ENCODE data around the gene SERP2. TPM values are rescaled to one million over a fixed set of nuclear protein-coding genes. Genes with fewer than 3 reads are reported as not detected.

Gene SERP2
- total RNA-seq, 1 experiment from 2014 or later: not detected

GRCh38 chr13:44415815-44416214 is 42.2 kb downstream of the SERP2 start:
- Histone ChIP-seq H3K27me3 (replicated peaks; ENCODE audit: control insufficient read depth, insufficient read depth, low read length) (no peaks in the 10 kb centered on the region), H3K9me3 (no peaks in the 10 kb centered on the region), H3K36me3 (ENCODE audit: control insufficient read depth, insufficient read depth, low read length) (no peaks in the 10 kb centered on the region), H3K4me1 (peaks cover 11% of the 10 kb centered on the region), H3K4me3 (ENCODE audit: low read depth, low read length) (no peak overlapping the region)
- intact Hi-C loops (cut with micrococcal nuclease; ENCODE audit: unreplicated experiment): no loop called here
- peaks cover 29% of the 10 kb centered on the region for H3K4me1 Mint-ChIP-seq (ENCODE audit: low read depth, unreplicated experiment)
- H3K4me3 Mint-ChIP-seq (ENCODE audit: unreplicated experiment): no peak overlapping the region
- ChIA-PET CTCF (interaction anchor here (0.7 kb wide), 1 partner anchor 12 kb away, joined by 3 read pairs; no protein-coding TSS in a partner anchor), POLR2A (no interaction called here)
- no TSS peak for BruUV-seq (replicated peaks)
- peak overlapping the region; percentile 21 for H3K27ac Mint-ChIP-seq (ENCODE audit: unreplicated experiment)
- no peaks in the 10 kb centered on the region for H3K9me3 Mint-ChIP-seq (ENCODE audit: unreplicated experiment)
- H3K36me3 Mint-ChIP-seq (ENCODE audit: insufficient read depth, unreplicated experiment): no peaks in the 10 kb centered on the region
- TF ChIP-seq CTCF (IDR thresholded peaks at IDR 0.05; ENCODE audit: insufficient read depth in 1 of 2, low read depth in 1 of 2, low read length in 1 of 2, severe bottlenecking in 1 of 2, unreplicated experiment in 1 of 2): no peak
- no peak for DNase-seq
- H3K27me3 Mint-ChIP-seq (ENCODE audit: insufficient read depth, unreplicated experiment): no peaks in the 10 kb centered on the region

- CTCF ChIA-PET: interaction anchor here (0.7 kb wide), 1 partner anchor 13 kb away, joined by 3 read pairs; no protein-coding TSS in a partner anchor
- no peaks in the 10 kb centered on the region for H3K27me3 Mint-ChIP-seq (ENCODE audit: insufficient read depth, unreplicated experiment)
- no peak overlapping the region for H3K4me3 Mint-ChIP-seq (ENCODE audit: unreplicated experiment)
- peak overlapping the region; percentile 40 for H3K27ac Mint-ChIP-seq (ENCODE audit: unreplicated experiment)
- Histone ChIP-seq H3K27me3 (replicated peaks; ENCODE audit: control insufficient read depth, insufficient read depth, low read length) (no peaks in the 10 kb centered on the region), H3K4me1 (peaks cover 11% of the 10 kb centered on the region), H3K36me3 (ENCODE audit: control insufficient read depth, insufficient read depth, low read length) (no peaks in the 10 kb centered on the region), H3K4me3 (ENCODE audit: low read depth, low read length) (no peak overlapping the region), H3K9me3 (no peaks in the 10 kb centered on the region)
- BruUV-seq (replicated peaks): no TSS peak
- H3K9me3 Mint-ChIP-seq (ENCODE audit: unreplicated experiment): no peaks in the 10 kb centered on the region
- TF ChIP-seq CTCF (IDR thresholded peaks at IDR 0.05; ENCODE audit: insufficient read depth in 1 of 2, low read depth in 1 of 2, low read length in 1 of 2, severe bottlenecking in 1 of 2, unreplicated experiment in 1 of 2): no peak
- DNase-seq: no peak
- H3K4me1 Mint-ChIP-seq (ENCODE audit: low read depth, unreplicated experiment): peaks cover 29% of the 10 kb centered on the region
- no peaks in the 10 kb centered on the region for H3K36me3 Mint-ChIP-seq (ENCODE audit: insufficient read depth, unreplicated experiment)
- intact Hi-C loops (cut with micrococcal nuclease; ENCODE audit: unreplicated experiment): no loop called here
- POLR2A ChIA-PET: no interaction called here
Observed at GRCh38 chr13:44416301-44416700, 42.7 kb downstream of the SERP2 start.

GRCh38 chr13:44416744-44417143 is 43.1 kb downstream of the SERP2 start:
- no TSS peak for BruUV-seq (replicated peaks)
- no peak for TF ChIP-seq CTCF (IDR thresholded peaks at IDR 0.05; ENCODE audit: insufficient read depth in 1 of 2, low read depth in 1 of 2, low read length in 1 of 2, severe bottlenecking in 1 of 2, unreplicated experiment in 1 of 2)
- POLR2A ChIA-PET: no interaction called here
- H3K36me3 ChIP-seq (ENCODE audit: control insufficient read depth, insufficient read depth, low read length): no peaks in the 10 kb centered on the region
- Mint-ChIP-seq H3K27ac (ENCODE audit: unreplicated experiment) (peak overlapping the region; percentile 40), H3K4me3 (ENCODE audit: unreplicated experiment) (no peak overlapping the region), H3K4me1 (ENCODE audit: low read depth, unreplicated experiment) (peaks cover 25% of the 10 kb centered on the region), H3K27me3 (ENCODE audit: insufficient read depth, unreplicated experiment) (no peaks in the 10 kb centered on the region), H3K9me3 (ENCODE audit: unreplicated experiment) (no peaks in the 10 kb centered on the region), H3K36me3 (ENCODE audit: insufficient read depth, unreplicated experiment) (no peaks in the 10 kb centered on the region)
- no peaks in the 10 kb centered on the region for H3K27me3 ChIP-seq (replicated peaks; ENCODE audit: control insufficient read depth, insufficient read depth, low read length)
- no peak overlapping the region for H3K4me3 ChIP-seq (ENCODE audit: low read depth, low read length)
- DNase-seq: no peak
- H3K9me3 ChIP-seq: no peaks in the 10 kb centered on the region
- peaks cover 11% of the 10 kb centered on the region for H3K4me1 ChIP-seq
- CTCF ChIA-PET: no interaction called here
- intact Hi-C loops (cut with micrococcal nuclease; ENCODE audit: unreplicated experiment): no loop called here

Measured in Caco-2 (cell line).